Activated T-cell treated with anti-CD3 and anti-CD28 coated beads, Interleukin-2, amount 50 U/mL, for 1 hour (primary cell): Measurements from ENCODE around the gene SLC47A1.
"Not testable (repeated sequence)": the region's sequence is repeated elsewhere in the genome, so short reads cannot be mapped to it uniquely, and the experiment has no call there.

Experiments used
- DNase-seq: peaks from one replicate; pipeline ENCODE4 v3.0.0-alpha.2; 2020

The SLC47A1 gene

DNA sequence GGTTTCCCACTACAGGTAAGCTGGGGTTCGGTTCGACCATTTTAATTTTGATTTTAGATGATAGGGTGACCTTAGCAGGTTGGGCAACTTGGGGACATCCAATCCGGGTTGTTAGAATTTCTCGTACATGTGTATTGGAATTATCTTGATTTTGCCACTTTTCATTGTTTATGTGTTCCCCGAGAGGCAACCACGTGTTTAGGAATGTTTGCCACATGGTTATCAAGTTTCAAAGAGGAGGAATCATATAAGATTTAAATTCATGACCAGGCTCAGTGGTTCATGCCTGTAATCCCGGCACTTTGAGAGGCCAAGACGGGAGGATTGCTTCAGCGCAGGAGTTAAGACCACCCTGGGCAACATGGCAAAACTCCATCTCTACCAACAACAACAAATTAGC is 10.0 kb upstream of the SLC47A1 start:
- DNase-seq: no peak

DNA sequence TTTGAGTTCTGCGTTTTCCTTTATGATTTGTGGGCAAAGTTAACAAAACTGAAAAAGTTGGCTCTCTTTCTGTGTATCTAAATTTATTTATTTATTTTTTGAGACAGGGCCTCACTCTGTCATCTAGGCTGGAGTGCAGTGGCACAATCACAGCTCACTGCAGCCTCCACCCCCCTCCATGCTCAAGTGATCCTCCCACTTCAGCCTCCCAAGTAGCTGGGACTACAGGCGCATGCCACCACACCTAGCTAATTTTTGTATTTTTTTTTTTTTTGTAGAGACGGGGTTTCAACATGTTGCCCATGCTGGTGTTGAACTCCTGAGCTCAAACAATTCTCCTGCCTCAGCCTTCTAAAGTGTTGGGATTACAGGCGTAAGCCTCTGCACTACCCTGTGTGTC is 6.7 kb upstream of the SLC47A1 start:
- not testable (repeated sequence) for DNase-seq

DNA sequence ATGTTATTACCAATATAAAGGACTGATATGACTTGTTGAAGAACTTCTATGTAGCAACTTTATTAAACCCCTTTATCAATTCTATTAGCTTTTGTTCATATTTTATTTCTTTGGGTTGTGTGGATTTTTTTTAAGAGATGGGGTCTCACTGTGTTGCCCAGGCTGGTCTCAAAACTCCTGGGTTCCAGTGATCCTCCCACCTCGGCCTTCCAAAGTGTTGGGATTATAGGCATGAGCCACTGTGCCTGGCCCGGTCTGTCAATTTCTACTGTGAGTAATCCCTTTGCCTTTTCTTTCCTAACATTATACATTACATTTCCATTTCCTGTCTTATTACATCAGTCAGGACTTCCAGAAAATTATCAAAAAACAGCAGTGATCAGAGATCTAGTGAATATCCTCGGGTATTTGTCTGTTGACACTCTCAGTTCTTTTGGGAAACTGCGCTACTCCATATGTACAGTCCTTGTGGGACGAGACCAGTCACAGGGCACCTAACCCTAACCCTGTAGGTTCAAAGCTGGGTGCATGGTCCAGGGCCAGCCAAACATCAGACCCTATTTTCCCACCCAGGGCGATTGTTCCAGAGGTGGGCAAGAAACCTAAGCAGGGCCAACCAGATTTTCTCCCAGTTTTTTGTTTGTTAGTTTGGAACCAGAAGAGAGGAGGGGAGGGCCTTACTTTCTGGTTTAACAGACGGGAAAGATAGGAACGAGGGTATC is 1.7 kb upstream of the SLC47A1 start:
- DNase-seq: no peak

DNA sequence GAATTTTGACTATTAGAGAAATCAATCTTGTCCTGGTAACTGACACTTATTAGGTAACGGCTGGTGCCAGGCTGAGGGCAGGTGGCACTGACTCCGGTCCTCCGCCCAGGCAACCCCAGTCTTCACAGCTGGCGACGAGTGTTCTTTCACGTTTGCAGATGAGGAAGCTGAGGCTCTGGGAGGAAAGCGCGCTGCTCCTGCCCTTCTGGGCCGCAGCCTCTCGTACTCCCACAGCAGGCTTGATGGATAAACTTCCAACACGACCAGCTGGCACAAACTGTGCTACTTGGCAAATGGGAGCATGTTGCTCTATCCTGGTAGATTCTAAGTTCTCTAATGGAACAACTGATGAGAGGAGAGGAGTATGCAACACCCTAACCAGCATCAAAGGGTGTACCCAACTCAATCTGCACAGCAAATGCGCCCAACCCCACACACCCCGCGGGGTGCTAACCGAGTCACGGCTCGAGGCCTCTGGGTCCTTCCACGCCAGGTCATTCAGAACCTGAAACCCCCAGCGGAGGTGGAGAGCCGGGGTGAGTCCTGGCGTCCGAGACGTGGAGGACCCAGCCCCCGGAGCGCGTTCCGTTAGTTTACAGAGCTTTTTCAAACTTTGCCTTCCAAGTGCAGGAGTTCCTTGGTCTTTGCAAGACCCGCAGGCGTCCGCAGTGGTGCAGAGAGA is 477 bp upstream of the SLC47A1 start:
- DNase-seq: no peak

DNA sequence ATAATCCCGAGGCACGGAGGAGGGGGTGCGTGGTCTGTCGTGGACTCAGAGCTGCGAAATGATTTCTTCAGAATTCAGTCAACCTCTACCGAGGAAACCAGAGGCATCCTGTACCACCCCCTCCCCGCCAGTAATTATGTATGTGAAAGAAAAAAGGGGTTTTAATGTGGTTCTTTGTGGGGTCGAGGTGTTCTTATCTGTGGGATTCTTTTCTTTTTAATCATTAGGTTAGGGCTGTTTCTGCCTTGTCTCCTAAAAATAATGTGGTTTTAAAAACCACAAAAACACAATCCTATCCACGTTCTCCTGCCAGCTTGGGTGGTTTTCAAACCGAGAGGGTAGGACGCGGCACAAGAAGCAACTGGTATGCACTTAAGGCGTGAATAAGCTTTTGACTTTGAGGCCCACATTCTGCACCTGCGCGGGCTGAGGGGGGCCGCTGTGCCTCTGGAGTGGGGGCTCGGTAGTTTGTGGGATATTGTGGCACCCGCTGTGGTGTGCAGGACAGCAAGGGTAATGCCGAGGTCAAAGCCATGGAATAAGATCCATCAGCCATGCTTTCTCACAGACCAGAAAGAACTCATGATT is 1.0 kb downstream of the SLC47A1 start:
- DNase-seq: no peak

DNA sequence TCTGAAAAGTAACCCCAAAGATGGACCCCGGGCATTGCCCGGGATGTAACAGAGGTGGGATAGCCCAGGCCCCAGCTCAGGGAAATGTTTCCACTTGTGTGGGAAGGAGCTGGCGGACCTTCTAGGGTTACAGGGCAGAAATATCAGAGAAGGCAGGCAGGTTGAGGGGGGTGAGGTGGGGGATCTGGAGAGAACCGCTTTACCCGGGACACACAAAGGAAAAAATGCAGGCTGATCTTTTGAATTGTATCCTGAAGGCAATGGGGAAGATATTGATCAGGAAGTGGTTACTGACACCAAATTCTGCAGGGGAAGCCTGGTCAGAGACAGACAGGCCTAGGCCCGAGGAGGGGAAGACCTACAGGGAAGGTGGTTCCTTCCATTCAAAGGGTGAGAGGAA is 3.5 kb downstream of the SLC47A1 start:
- no peak for DNase-seq

DNA sequence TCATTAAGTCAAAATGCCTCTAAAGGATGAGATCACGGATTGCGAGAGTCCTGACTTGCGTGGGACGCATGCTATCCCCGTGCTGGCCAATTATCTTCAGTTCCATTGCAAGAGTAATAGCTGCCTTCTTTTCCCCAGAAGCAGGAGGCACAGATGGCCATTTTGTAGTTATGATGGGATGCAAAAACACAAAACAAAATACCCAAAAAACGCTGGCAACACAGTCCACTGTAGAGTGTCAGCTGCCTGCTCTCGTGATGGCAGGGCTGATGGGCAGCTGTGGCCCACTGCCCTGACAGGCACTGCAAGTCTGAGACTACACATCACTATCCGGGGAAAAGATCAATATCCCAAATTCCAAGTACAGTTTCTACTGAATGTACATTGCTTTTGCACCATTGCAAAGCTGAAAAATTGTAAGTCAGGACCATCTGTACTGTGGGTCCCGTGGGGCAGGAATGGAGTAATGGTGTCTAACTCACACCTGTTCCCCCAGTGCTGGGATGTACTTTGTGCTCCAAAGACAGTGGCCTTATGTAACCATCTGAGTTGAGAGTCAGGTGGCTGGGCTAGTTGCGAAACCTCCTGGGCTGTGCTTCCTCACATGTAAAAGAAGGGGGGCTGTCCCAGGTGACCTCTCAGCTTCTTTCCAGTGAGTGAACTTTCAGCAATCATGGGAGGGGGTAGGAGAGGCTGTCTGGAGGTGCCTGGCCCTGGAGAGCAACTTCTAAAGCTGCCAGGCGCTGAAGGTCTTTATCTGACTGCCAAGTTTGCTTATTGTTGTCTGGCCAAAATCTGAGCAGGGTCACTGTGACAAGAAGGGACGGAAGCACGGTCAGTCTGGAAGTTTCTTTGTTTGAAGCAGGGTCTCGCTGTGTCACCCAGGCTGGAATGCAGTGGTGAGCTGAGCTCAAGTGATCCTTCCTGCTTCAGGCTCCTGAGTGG is 4.7 kb downstream of the SLC47A1 start:
- no peak for DNase-seq

DNA sequence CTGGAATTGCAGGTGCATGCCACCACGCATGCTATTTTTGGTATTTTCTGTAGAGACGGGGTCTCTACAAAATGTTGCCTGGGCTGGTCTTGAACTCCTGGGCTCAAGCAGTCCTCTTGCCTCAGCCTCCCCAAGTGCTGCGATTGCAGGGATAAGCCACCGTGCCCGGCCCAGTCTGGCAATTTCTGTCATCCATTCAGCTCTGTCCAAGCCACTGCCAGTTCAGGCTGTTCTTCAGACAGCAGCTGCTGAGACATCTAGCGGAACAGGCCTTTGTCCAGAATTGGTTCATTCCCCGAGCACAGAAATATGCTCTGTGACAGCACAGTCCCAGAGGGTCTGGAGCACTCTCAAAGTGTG is 5.4 kb downstream of the SLC47A1 start:
- DNase-seq: no peak

DNA sequence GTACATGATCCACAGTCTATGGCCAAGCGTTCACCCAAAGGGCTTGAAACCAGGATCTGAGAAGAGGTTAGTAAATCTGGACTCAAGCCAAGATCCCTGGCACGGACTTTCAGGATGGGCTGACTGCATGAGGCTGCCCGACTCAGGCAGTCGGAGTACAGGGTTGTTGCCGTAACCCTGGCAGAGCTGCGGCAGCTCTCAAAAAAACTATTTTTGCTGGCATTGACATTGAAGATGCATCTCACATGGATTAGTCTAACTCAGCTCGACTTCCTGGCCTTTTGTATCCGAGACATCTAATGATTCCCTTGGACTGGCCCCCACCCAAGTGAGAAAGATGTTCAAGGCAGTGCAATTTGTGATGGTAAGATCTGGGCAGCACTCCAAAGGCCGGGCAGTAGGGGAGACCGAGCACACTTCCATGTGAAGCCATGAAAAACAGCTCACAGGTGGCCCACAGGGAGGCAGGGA is 6.2 kb downstream of the SLC47A1 start:
- DNase-seq: no peak

DNA sequence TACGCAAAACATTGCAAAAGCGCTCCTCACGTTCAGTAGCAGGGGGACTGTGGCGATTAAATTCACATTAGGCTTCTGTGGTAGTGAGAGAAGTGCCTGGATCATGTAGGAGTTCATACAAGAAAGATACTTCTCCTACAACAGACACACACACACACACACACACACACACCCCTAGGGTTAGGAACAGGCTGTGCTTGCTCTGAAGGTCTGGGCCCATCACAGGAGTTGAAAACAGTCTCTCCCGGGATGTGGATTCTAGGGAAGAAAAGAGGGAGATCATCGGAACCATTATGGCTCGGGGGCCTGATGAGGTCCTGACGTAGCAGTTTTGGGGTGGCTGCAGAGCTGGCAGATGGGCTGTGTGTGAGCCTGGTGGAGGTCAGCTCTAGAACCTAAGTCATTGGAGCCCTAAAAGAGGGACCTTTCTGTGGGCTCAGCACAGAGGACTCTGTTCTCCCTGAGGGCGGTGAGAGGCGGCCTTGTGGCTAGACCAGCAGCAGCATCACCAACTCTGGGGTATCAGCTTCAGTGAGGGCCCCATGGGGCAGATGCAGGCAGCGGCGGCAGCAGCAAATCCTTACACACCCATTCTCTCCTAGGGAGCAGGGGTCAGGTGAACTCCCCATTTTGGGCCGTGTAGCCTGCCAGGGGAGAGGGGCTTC is 7.2 kb downstream of the SLC47A1 start:
- DNase-seq: no peak

DNA sequence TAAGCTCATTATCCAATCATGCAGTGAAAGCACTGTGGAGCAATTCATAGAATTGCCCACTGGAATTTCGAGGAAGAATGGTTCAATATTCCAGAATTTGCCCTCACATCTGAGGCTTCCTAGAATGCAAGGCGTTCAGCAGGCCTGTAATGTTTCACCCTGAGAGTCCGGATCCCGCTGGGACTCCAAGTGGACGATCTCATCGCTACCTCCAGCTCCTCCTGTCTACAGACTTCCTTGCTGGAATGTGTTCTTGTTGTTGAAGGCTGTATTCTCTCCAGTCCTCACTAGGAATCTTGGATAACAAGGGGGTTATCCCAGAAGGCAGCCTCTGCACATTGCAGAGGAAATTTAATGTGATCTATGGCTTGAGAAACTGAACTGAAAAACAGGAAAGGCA is 7.8 kb downstream of the SLC47A1 start:
- no peak for DNase-seq

DNA sequence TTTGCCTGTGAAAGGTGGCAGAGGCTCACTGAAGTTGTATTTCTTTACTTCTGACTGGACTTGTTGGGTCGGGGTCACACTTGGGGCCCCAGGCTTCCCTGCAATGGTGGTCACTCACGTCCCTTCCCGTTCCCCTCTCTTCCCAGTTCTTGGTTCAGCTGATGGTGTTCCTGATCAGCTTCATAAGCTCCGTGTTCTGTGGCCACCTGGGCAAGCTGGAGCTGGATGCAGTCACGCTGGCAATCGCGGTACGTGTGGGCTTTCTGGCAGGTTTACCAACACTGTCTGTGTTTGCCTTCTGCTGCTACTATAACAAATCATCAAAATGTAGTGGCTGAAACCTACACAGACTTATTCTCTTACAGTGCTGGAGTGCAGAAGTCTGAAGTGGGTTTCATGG is 8.6 kb downstream of the SLC47A1 start:
- no peak for DNase-seq

DNA sequence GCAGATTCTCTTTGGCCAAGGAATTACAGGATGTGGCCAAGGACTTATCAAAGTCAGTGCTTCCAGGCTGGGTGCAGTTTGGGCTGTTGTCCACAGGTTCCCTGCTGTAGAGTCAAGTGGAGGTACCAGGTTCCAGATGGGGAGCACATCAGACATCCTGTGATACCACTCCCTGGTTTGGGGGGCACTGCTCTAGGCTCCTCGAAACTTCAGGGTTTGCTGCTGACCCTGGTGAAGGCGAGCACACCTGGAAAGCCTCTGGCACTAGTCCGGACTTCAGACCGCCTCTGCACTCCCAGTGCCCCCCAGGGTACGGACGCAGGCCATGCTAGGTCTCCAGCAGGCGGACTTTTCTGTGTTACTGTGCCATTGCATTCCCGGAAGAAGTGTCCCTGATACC is 10.7 kb downstream of the SLC47A1 start:
- no peak for DNase-seq

DNA sequence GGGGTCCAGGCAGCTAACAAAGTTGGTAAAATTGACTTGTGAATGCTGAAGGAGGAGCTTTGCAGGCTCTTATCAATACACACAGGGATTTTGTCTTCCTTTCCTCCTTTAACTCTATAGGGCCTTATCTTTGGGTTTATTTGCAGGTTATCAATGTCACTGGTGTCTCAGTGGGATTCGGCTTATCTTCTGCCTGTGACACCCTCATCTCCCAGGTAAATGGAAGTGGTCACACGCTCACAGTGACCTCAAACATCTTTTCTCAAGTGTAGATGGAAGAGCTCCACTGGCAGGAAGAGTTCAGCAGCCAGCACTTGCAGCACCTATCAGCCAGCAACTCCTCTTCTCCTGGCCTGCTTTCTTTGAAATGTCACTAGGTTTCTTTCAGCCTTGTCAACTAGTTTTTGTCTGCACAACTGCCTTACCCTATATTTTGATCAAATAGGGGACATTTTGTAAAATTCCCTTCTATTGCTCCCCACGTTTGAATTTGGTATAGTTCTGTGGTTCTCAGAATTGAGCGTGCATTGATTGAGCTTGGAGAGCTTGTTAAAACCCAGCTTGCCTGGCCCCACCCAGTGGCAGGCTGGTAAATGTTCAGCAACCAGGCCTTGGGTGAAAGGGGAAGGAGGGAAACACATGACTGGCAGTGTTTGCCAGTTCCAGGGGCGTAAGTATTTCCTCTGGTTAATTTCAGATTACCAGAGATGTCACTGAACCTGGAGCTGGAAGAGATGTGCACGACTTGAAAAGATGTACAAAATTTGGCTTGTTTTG is 12.8 kb downstream of the SLC47A1 start:
- DNase-seq: no peak

DNA sequence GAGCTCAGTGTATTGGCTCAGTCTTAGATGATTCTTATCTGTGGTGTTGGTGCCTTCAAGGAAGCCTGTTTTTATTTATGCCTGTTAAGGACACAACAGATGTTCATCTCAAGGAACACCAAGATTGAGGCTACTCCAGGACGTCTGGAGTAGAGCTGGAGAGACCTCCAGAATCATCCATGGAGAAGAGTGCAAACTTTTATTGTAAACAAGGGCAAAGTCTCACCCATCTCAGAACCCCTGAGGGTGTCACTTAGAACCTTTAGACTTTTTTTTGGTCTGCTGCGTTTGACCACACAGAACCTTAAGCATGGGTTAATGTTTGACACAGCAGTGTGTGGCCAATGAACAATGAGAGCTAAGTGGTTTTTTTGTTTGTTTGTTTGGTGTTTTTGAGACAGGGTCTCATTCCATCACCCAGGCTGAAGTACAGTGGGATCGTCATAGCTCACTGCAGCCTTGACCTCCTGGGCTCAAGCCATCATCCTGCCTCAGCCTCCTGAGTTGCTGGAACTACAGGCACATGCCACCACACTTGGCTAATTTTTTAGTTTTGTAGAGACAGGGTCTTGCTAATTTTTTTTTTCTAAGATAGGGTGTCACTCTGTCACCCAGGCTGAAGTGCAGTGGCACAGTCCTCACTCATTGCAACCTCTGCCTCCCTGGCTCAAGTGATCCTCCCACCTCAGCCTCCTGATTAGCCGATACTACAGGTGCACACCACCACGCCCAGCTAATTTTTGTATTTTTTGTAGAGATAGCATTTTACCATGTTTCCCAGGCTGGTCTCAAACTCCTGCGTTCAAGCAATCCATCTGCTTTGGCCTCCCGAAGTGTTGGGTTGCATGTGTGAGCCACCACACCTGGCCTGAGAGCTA is 16.3 kb downstream of the SLC47A1 start:
- no peak for DNase-seq

DNA sequence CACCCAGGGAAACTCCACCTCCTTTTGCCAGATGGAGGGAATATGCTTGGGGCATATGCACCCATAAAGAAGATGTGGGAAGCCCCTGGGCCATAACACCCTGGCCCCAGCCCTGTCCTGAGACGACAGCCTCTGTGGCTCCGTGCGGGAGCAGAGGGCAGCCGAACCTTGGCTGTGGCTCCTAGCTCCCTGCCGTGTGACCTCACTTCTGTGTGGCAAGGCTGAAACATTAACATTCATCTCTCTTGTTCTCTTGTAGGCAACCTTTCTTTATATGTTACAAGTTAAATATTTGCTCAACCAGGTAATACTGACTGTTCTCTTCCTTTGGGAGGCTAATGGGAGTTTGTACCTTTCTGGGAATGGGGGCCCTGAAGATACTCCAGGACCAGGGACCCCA is 17.5 kb downstream of the SLC47A1 start:
- no peak for DNase-seq

DNA sequence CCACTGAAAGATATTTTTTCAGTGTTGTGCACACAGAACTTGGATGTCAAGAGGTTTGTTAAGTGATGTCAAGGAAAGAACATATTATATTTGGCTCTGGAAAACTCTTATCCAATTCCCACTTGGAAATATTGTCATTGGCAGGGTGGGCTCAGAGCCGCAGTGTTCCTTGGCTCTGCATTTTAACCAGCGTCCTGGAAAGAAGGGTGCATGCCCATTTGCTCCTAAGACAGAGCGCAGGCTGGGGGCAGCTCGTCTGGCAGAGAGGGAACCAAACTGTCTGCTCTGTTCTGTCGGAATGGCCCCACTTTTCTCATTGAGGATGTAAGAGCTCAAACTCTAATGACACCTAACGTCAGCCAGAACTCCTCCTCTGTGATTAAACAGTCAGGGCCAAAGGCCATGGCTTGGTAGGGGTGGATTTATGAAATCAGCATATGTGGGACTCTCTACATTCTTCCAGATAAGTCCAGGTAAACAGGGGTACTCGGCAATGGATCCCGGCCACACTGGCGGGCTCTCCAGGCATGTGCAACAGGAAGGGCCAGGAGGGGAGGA is 18.0 kb downstream of the SLC47A1 start:
- no peak for DNase-seq

DNA sequence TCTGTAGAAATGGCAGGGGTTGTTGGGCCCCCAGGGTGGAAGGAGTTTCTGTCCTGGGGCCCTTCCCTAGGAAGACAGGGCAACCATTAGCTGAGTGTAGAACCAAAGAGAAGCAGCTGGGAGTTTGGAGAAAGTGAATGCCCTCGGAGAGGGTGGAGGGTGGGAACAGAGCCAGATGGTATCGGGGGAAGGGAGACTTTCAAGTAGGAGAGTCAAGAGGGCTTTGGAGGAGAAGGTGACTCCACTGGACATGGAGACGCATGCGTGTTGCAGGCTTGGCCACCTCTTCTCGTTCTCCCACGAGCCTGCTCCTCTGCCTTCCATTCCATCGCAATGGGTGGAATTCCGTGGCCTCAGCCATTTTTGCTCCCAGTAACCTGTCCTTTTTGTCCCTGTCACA is 19.4 kb downstream of the SLC47A1 start:
- DNase-seq: no peak

DNA sequence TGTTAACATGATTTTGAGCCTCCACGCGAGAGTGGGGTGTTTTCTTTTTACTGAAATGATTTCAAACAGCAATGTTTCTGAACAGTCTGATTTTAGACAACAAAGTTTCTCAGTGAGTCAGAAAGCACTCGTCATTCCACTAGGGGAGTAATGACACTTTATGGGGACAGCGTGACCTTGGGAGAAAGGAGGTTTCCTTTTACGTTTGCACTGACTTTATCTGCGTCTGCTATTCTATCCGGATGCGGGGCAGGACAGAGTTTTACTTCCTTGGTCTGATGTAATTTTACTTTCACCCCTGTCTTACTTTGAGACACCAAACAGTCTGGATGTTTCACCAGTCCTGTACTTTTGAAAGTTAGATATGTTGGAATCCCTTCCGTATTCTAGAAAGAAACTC is 20.7 kb downstream of the SLC47A1 start:
- DNase-seq: no peak

DNA sequence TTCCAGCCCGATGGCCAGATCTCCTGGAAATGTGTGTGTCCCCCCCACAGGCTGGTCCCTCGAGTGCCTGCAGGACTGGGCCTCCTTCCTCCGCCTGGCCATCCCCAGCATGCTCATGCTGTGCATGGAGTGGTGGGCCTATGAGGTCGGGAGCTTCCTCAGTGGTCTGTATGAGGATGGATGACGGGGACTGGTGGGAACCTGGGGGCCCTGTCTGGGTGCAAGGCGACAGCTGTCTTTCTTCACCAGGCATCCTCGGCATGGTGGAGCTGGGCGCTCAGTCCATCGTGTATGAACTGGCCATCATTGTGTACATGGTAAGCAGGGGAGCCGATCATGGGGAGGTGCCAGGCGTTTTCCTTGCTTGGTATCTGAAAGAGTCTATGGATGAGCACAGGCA is 22.1 kb downstream of the SLC47A1 start:
- no peak for DNase-seq

DNA sequence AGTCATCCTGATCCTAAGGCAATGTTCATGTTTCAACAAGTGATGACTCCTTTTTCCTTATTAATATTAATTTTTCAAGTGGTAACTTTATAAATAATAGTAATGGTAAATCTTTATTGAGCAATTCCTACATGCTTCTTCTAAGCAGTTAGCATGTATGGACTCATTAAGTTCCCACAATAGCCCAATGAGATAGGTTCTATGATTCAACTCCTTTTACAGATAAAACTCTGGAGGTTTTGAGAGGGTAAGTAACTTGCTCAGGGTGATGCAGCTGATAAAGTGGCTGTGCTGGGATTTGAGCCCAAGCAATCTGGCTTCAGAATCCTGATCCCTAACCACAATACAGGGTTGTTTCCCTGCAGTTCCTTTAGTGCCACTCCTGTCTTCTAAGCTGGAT is 25.3 kb downstream of the SLC47A1 start:
- DNase-seq: no peak
